Heart left ventricle (tissue), 16 donors: Measurements from ENCODE around the gene HTT. TPM values are rescaled to one million over a fixed set of nuclear protein-coding genes. Genes with fewer than 3 reads are reported as not detected.

Source experiments
- ATAC-seq, 4 donors: fragments of 200-7000 bp; cut with Tn5 transposase; one replicate each; pipeline ENCODE4 v1.9.1; 2020 to 2022; ENCODE audit warnings: moderate library complexity in 4 of 4, mild to moderate bottlenecking in 3 of 4, moderate number of reproducible peaks in 1 of 4
- DNase-seq, 5 donors: peaks; one replicate each; pipeline ENCODE4 v3.0.0-alpha.2; 2020
- H3K27ac ChIP-seq, 12 donors: fragments of 200-600 bp; sonication (generic) in 4 of 12; one replicate each; pipeline versions ENCODE4 v1.5.0 to v1.8.0; 2016 to 2022; ENCODE audit warnings: mild to moderate bottlenecking in 2 of 12
- H3K27me3 ChIP-seq, 9 donors: fragments of 200-600 bp; sonication (generic) in 2 of 9; one replicate each; pipeline versions ENCODE4 v1.5.1 to v1.8.0; 2016 to 2022; ENCODE audit warnings: mild to moderate bottlenecking in 3 of 9
- H3K36me3 ChIP-seq, 9 donors: fragments of 200-600 bp; sonication (generic) in 2 of 9; one replicate each; pipeline versions ENCODE4 v1.5.0 to v1.8.0; 2018 to 2022; ENCODE audit warnings: mild to moderate bottlenecking in 2 of 9
- H3K4me1 ChIP-seq, 12 donors: fragments of 200-600 bp; sonication (generic) in 4 of 12; one replicate each; pipeline versions ENCODE4 v1.5.0 to v1.8.0; 2016 to 2022; ENCODE audit warnings: mild to moderate bottlenecking in 3 of 12
- H3K4me3 ChIP-seq, 12 donors: fragments of 200-600 bp; sonication (generic) in 4 of 12; one replicate each; pipeline versions ENCODE4 v1.5.0 to v1.8.0; 2017 to 2022; ENCODE audit warnings: mild to moderate bottlenecking in 9 of 12, moderate library complexity in 4 of 12
- H3K9me3 ChIP-seq, 12 donors: fragments of 200-600 bp; sonication (generic) in 4 of 12; one replicate each; pipeline versions ENCODE4 v1.5.0 to v1.8.0; 2016 to 2022; ENCODE audit warnings: mild to moderate bottlenecking in 1 of 12
- CTCF ChIP-seq, 12 donors: fragments of 200-600 bp; sonication (generic) in 4 of 12; IDR thresholded peaks; one replicate each; pipeline versions ENCODE4 v1.5.0 to v1.8.0; 2018 to 2022; ENCODE audit warnings: antibody characterized with exemption in 12 of 12, mild to moderate bottlenecking in 5 of 12
- POLR2A ChIP-seq, 2 donors: fragments of 450-650 bp; IDR thresholded peaks; one replicate each; pipeline ENCODE4 v1.6.1; 2017; ENCODE audit warnings: antibody characterized with exemption in 2 of 2, mild to moderate bottlenecking in 2 of 2, moderate library complexity in 2 of 2
- WGBS, 4 donors: extraction: QIAGEN DNeasy Blood & Tissue Kit in 2 of 4; methylation state at CpG; one replicate each; pipeline versions ENCODE4 v1.1.5 to v1.1.7; 2013 to 2018; 5-methylcytosine and 5-hydroxymethylcytosine counted together
- intact Hi-C, 10 donors: fragments of 100-400 bp; cut with DNase I; formaldehyde crosslinking; loops; one replicate each; pipeline versions ENCODE4 v1.11.1 to v1.14.2; 2022
- polyA plus RNA-seq, 2 donors: library from polyadenylated mRNA; stranded (reverse); fragments of 200-250 nt; gene quantifications; one replicate each; pipeline ENCODE4 v1.2.3, GENCODE V29; 2013
- total RNA-seq, 9 donors: library from RNA; depleted of rRNA in 2 of 9; stranded (reverse); fragments of >200 nt in 2 of 9; fragmentation: NEBNext Ultra II Directional in 3 of 9; extraction: Animal tissue kit (Norgen Biotek cat#: 25700) in 3 of 9; gene quantifications; one replicate each; pipeline versions ENCODE4 v1.1.0 to v1.2.4, GENCODE V29; 2016 to 2023
- donor health status: ischemic (EF 13 %, LVEDD 7.1; RV severe dilation, severe dysfunction).
- donor health status: healthy with polysubstance abuse.
- donor health status: DM: no; HTN: yes; CAD: no.
- donor health status: DM: no; HTN: no; CAD: no.
- donor health status: ischemic (EF 25% LVEDD 6.9; RV normal size, moderate dysfunction).
- donor health status: ischemic (EF 25% LVEDD 5.7; RV mildly dilated, moderate dysfunction).
- donor health status: healthy.
- donor health status: DM: yes; HTN: yes; CAD: no.
- donor health status: ischemic (EF 35%, LVEDD 5.7; RV mildly dilated, moderate dysfunction).
- donor health status: nonischemic (EF 11% LVEDD 7.7; RV severe dilation, severe dysfunction).
- donor health status: DM: yes; HTN: yes; CAD: no.
- donor health status: PGD.
- donor health status: ischemic (EF 29% LVEDD 5.4; RV normal size, mild dysfunction).
- donor health status: nonischemic (EF 23%, LVEDD 6.1; RV moderate dilation, normal function).

The HTT gene
- total and polyA plus RNA-seq, 11 donors, result 13.9 to 122 (median 25.1) TPM

GRCh38 chr4:3035674-3036073 lies 38.8 kb upstream of the HTT start:
- TF ChIP-seq POLR2A (IDR thresholded peaks at IDR 0.05) (no peak), CTCF (IDR thresholded peaks at IDR 0.05) (no peak)
- DNase-seq (no peak), ATAC-seq (no peak)
- intact Hi-C loops, result loop anchor here in 7 of 10 donors (2.0 to 10.0 kb wide), 7 partner anchors 57 to 279 kb away; partner anchors contain the start of genes GRK4 (in 2 of the 7), NOP14 (in 2 of the 7) and TNIP2 (in 1 of the 7)
- H3K4me1 ChIP-seq, result peaks cover 0 to 21% (median 12%) of the 10 kb centered on the region in 12 donors
- 87 to 93% (median 90%) methylated on average over 6 of the region's 6 CpGs for WGBS, 4 donors
- H3K27me3 ChIP-seq, result no peaks in the 10 kb centered on the region
- H3K36me3 ChIP-seq, result no peaks in the 10 kb centered on the region
- no peak overlapping the region for H3K4me3 ChIP-seq
- H3K27ac ChIP-seq, result no peak overlapping the region
- H3K9me3 ChIP-seq, result no peaks in the 10 kb centered on the region

GRCh38 chr4:3036131-3036952 lies 38.1 kb upstream of the HTT start:
- Histone ChIP-seq H3K27me3 (no peaks in the 10 kb centered on the region), H3K36me3 (no peaks in the 10 kb centered on the region), H3K9me3 (no peaks in the 10 kb centered on the region), H3K4me3 (no peak overlapping the region), H3K4me1 (peaks cover 0 to 27% (median 13%) of the 10 kb centered on the region in 12 donors), H3K27ac (no peak overlapping the region)
- TF ChIP-seq POLR2A (IDR thresholded peaks at IDR 0.05) (no peak), CTCF (IDR thresholded peaks at IDR 0.05) (no peak)
- intact Hi-C loops, result loop anchor here in 7 of 10 donors (2.0 to 10.0 kb wide), 6 partner anchors 58 to 274 kb away; partner anchors contain the start of genes GRK4 (in 2 of the 7) and NOP14 (in 2 of the 7)
- 77 to 90% (median 83%) methylated on average over 17 to 21 of the region's 21 CpGs for WGBS, 4 donors
- DNase-seq, result no peak
- ATAC-seq, result no peak

GRCh38 chr4:3037957-3038461 lies 36.5 kb upstream of the HTT start:
- H3K9me3 ChIP-seq, result no peaks in the 10 kb centered on the region
- H3K36me3 ChIP-seq, result no peaks in the 10 kb centered on the region
- peaks cover 0 to 42% (median 23%) of the 10 kb centered on the region in 12 donors for H3K4me1 ChIP-seq
- DNase-seq (peak; percentile 63 to 89 (median 82)), ATAC-seq (peak; percentile 30 to 71 (median 61))
- TF ChIP-seq POLR2A (IDR thresholded peaks at IDR 0.05) (no peak), CTCF (IDR thresholded peaks at IDR 0.05) (no peak)
- intact Hi-C loops, result loop anchor here in 7 of 10 donors (2.0 to 10.0 kb wide), 6 partner anchors 59 to 276 kb away; partner anchors contain the start of genes GRK4 (in 2 of the 7) and NOP14 (in 2 of the 7)
- H3K27ac ChIP-seq, result peak overlapping the region in 8 of 12 donors; percentile 2 to 57 (median 40)
- H3K4me3 ChIP-seq, result peak overlapping the region in 10 of 12 donors; percentile 12 to 43 (median 34)
- WGBS, 4 donors, result 8 to 18% (median 11%) methylated on average over 6 of the region's 6 CpGs
- H3K27me3 ChIP-seq, result no peaks in the 10 kb centered on the region
